ENCODE data around the gene PMM2.

PMM2 gene

DNA sequence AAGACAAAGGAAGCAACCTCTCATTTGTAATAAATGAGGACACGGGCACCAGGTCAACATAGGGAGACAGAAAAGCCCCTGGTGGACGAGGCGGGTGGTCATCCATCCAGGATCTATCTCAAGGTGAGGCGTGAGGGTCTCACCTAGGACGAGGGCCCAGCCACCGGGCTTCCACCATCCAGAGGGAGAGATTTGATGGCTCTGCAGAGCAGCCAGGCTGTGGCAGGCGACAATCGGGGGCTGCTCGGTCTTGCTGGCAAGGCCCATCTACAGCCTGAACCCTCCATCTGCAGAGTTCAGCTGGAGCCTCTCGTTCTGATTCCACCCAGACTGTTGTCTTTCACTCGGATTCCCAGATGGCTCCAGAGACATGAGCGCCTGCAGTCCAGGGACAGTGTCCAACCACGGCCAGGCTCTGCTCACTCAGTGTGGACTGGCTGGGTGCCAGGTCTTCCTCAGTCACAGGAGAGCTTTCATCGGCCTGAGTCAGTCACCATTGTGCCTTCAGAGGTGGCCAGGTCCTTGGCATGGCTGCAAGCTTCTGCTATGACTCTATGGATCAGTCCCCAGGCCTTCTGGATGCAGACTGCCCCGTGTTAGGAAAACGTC, 90.4 kb downstream of the PMM2 start:
- no peak for DNase-seq (ENCODE audit: low spot score)

DNA sequence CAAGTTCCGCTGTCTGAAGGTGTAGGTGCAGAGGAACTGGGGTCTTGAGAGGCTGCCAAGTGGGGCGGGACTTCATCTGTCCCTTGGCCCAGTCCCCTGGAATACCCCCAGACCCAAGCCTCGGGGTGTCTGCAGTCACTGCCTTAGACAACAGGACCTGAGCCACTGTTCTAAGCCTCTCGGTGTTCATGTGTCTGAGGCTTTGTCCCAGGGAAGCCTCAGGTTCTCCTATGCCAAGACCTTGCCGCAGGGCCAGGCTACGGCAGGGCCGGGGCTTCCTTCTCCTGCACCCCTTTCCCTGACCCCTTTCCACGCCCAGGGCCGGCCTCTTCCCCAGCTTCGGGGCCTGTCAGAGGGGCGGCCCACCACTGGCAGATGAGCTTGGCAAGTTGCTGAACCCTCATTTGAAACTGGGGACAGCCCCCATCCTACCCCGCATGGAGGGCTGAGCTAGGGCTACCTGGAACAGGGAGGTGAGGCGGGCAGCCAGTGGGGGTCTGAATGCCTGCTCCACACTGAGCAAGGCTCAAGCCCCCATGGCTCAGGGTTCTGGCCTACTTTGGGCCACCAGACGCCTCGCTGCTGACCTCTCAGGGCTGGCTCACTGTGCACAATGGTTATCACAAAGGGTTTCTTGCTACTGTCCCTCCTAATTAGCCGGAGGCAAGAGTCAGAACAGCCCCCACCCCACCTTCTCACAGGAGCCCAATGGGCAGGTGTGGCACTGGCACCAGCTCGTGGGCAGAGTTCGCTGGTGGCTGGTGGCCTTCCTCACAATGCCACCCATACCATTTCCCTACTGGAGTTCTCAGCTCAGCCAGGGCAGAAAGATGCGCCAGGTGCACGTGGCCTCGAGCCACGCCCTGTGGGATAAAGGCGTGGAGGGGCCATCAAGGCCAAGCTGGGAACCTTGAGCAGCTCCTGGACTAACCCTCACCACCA, 91.6 kb downstream of the PMM2 start:
- DNase-seq (ENCODE audit: low spot score), result no peak

DNA sequence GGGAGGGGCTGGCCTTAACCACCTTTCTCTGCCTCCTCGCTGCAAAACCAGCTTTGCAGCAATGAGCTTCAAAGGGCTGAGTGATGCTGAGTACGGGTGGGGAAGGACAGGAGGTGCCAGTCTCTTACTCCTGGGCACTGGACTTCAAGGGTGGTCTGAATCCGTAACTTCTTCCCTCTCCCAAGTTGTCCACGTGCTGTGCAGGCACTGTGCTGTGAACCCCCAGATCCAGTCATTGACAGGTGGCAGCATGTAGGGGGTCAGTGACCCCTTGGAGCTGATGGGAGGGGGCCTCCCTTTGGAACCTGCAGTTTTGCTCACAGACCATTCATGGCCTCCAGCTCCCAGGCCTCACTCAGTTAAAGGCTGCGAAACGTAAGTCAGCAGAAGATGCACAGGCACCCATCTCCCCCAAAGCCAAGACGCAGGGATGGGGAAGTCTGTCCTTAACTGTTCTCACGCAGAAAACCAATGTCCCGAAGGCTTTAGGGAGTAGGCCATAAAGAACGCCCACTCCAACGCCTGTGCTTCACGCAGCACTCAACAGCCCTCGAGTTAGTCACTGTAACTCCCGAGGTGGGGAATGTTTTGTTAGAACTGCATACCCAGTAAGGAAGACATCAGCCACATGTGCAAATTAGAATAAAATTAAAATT, 92.4 kb downstream of the PMM2 start:
- no peak for DNase-seq (ENCODE audit: low spot score)

DNA sequence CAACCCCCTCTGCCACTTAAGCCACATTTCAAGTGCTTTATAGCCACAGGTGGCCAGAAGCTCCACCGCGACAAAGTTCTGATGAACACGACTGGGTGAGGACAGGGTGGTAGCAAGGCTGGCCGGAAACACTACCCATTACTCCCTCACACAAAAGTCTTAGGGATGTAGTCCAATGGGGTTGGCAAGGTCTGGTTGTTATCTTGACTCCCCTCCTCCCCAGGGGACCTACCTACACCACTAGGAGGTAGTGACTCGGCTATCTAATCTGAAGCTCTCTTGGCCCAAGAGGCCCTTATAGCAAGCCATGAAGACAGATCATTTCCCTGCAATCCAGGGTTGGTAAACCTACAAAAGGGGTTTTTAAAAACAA, 92.9 kb downstream of the PMM2 start:
- no peak for DNase-seq (ENCODE audit: low spot score)

DNA sequence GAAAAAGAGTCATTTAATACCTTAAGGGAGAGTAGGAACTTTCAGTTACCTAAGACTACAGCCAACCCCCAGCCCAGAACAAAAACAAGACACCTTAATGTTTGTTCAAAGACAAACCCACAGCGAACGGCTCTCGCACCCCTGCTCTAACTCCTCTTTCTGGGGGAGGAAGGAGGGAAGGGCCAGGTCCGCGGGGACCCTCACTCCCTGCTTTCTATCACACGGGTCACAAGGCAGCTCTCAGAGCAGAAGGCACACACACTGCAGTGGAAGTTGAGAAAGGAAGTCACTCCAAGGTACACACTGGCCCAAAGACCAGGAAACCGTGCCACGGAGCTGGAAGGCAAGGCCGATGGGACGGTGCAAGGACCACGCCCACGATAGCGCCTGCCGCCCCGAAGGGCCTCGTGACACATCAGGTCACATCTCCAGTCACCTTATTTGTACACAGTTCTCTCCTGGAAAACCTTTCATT, 94.5 kb downstream of the PMM2 start:
- DNase-seq (ENCODE audit: low spot score), result no peak

DNA sequence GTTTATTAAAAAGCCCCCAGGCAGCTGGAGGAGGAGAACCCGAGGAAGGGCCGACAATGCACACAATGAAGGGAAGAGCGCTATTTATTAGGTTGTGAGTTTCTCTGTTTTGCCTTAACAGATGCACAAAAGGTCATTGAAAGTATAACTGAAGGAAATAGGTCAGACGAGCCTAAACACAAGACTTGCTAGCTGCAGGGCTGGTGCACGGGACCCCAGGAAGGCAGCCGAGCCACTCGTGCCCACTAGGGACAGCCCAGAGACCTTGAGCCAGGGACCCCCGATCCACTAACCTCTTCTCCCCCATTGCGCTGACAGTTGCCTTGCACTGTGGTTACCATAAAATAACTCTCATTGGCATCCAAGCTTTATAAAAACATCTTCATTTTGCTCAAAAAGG, 95.8 kb downstream of the PMM2 start:
- no peak for DNase-seq (ENCODE audit: low spot score)

DNA sequence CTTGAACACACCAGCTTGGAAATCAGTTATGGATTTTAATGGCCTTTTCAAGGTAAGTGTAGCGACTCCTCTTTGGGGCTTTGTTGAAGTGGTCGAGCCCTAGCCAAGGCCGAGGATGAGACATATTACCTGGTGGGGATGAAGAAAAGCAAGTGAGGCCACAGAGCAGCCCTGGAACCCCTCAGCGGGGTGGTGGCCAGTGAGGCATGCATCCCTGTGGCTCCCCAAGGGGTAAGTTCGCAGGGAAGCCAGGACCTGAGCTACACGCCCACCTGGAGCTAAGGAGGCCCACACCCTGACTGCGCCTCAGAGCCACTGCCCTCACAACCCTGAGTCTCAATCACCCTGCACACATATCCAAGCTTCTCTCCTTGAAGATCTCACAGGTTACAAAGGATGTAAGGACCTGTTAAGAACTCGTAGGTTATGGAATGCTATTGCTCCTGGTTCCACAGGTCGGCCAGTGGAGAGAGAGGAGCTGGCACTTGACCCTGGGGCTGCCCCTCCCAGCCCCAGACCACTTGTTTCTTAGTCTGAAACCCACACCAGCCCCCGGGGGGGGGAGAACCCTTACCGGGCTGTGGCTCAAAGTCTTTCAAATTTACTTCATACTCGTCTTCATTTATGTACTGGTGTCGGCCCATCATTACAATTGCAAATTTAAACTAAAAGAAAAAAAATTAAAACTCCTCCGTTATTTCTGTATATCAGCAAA, 96.5 kb downstream of the PMM2 start:
- no peak for DNase-seq (ENCODE audit: low spot score)

DNA sequence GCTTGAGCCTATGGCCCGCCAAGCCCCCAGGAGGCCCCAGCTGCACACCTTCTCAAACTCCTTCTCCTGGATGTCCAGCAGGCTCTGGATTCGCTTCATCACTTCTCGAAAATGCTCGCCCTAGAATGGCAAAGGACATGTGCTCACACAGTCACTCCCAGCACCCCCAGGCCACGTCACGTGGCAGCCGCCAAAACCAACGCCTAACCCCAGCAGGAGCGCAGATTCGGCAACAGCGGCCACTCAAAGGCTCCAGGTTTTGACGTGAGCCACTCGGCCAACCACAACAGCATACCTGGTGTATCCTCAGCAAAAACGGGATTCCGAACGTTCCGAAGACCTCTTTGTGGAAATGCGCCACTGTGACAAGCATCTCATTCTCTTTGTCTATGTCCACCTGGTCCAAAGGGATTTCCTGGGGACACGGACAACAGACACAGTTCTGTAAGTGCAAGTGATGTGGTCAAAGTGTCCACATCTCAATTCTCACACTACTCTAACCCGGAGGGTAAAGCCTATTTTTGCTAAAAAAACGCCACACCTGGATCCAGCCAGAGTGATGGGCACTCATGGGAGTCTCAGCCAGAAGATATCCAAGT, 97.2 kb downstream of the PMM2 start:
- DNase-seq (ENCODE audit: low spot score), result no peak

DNA sequence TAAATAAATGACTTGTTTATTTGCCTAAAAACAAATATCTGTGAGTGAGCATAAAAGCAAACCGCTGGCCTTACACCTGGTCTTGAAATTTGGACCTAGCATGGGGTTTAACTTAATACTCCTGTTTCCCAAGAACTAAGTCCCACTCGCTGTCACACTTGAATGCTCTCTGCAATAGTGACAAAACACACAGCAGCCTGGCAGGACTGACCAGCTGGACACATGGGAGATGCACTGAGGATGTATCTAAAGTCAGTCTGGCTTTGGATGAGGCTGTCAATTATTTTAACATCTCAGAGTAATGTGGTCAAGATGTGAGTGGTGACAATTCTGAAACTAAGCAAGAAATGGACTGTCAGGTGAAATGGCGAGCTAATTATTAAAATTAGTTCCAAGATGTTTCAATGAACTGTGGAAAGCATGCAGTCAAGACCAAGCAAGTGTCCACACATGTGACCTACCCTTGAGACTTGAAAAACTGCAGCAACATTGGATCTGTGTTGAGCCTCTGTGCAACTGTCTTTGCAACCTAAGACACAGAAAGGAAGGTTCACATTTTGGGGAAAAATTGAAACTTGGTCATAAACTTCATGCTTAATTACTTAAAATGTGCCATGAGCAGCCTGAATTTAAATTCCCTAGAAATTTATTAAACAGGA, 101.2 kb downstream of the PMM2 start:
- no peak for DNase-seq (ENCODE audit: low spot score)

Measured in CD4-positive, alpha-beta T cell treated with Interleukin-15 for 4 hours (primary cell).